ENCODE results near the gene PCDHGA1.

Gene PCDHGA1

DNA sequence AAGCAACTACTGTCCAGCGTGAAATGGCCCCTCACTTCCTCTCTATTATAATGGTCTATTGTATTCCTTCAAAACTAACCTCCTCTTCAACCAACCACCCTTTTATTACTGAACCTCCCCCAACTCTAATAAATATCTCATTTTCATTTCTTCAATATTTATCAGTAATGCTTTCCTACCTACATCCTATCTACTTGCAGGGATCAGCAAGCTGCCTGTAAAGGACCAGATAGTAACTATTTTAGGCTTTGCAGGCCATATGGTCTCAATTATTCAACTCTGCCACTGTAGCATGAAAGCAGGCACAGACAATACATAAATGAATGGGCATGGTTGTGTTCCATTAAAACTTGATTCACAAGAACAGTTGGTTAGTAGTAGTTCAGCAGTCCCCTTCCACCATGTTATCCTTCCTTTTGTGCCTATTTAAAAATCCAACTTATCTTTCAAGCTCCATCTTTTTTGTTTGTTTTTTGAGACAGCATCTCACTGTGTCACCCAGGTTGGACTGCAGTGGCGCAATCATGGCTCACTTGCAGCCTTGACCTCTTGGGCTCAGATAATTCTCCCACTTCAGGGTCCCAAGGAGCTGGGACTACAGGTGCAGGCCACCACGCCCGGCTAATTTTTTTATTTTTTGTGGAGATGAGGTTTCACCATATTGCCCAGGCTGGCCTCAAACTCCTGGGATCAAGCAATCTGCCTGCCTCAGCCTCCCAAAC lies 204.3 kb downstream of the PCDHGA1 start:
- DNase-seq (ENCODE audit: low read depth) = no peak

DNA sequence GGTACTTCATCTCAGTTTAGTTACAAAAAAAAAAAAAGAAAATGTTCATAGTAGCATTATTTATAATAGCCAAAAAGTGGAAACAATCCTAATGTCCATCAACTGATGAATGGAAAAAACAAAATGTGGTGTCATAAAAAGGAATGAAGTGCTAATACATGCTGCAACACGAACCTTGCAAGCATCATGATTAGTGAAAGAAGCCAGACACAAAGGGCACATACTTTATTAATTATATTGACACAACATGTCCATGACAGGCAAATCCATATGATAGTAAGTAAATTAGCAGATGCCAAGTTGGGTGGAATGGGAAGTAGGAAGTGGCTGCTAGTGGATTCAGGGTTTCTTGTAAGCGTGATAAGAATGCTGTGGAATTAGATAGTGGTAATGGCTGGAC lies 212.7 kb downstream of the PCDHGA1 start:
- no peak for DNase-seq (ENCODE audit: low read depth)

DNA sequence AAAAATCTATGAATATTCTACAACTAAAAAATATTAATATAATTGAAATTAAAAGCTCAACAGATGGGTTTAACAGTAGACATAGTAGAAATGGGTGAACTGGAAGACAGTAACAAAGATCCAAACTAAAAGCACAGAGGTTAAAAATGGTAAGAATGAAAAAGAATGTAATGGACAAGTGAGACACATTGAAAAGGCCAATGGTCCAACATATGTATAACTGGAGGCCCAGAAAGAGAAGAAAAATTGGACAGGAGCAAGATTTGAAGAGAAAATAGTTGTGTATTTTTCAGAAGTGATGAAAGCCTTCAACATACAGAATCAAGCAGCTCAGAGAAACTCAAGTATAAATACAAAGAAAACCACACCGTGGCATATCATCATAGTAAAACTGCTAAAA lies 217.2 kb downstream of the PCDHGA1 start:
- no peak for DNase-seq (ENCODE audit: low read depth)

DNA sequence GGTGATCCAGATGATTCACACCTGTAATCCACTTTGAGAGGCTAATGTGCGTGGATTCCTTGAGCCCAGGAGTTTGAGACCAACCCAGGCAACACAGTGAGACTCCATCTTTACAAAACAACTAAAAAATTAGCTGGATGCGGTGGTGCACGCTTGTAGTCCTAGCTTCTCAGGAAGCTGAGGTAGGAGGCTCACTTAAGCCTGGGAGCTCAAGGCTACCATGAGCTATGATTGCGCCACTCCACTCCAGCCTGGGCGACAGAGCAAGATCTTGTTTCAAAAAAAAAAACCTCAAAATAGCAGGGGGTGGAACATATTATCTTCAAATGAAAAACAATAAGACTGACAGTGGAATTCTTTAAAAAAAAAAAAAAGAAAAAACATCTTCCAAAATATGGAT lies 217.6 kb downstream of the PCDHGA1 start:
- no peak for DNase-seq (ENCODE audit: low read depth)

DNA sequence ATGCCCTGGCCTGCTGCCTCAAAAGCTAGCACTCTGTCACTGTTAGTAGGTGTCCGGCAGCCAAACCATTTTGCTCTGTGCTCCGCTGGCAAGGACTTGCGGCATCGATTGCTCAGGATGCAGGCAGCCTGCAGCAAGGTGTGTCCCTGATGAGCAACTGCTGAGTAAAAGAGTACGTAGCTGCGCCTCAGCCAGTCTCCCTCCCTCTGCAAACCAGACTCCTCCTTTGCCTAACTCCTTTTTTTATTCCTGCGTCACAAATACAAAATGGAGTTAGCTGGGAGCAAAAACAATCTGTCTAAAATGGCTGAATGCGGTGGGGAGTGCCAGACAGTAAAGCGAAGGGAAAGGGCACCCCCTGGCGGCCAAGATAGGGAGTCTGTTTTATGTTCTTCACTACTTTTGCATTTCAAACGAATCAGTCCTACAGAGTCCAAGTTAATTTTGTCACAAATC lies 227.4 kb downstream of the PCDHGA1 start:
- DNase-seq (ENCODE audit: low read depth) = peak; percentile 59

DNA sequence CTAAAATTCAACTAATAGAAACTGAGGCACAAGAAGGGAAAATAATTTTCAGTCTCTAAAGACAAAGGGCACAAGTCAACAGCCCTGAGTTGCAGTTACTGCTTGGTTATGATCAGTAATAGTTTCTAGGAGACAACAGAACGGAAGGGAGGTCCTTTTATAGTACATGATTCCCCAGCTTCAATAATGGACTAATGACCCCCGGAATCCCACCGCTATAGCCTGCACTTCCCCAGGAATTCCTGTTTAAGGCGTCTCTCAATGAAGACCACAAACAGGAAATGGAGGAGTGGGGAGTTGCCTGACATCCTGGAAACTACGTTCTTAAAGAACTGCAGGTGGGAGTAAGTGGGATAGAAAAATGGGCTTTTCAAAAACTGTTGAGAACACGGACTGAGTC lies 227.8 kb downstream of the PCDHGA1 start:
- DNase-seq (ENCODE audit: low read depth) = no peak

DNA sequence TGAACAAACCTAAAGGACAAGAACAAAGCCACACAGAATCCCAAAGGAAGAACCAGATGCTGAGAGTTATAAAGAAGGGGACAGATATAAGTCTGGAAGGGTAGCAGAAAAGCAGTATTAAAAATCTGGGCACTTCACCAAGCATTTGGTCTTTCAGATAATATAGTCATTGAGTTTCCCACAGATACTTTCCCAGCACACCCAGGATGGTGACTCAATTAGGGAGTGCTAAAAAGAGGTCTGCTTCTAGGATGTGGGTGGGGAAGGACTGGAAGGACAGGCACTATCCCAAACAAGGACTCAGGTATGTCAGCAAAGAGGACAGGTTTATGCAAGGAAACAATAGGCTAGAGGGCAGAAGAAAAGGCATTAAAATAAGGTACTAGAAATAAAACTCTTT lies 229.1 kb downstream of the PCDHGA1 start:
- DNase-seq (ENCODE audit: low read depth) = no peak

DNA sequence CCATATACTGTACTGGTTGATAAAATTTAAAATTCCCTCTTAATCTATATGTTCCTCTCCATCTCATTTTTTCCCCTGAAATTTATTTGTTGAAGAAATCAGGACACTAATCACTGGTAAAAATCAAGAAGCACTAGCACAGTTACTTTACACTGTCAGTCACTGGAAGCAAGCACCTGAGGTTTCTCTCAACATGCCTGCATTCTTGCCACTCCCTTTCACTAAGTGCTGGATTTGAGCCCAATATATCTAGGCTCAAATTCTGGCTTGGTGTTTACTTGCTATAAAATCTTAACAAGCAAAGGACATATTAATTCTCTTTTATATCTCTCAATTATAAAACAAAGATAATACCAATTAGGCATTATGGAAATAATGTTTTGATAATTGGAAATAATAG lies 229.8 kb downstream of the PCDHGA1 start:
- no peak for DNase-seq (ENCODE audit: low read depth)

DNA sequence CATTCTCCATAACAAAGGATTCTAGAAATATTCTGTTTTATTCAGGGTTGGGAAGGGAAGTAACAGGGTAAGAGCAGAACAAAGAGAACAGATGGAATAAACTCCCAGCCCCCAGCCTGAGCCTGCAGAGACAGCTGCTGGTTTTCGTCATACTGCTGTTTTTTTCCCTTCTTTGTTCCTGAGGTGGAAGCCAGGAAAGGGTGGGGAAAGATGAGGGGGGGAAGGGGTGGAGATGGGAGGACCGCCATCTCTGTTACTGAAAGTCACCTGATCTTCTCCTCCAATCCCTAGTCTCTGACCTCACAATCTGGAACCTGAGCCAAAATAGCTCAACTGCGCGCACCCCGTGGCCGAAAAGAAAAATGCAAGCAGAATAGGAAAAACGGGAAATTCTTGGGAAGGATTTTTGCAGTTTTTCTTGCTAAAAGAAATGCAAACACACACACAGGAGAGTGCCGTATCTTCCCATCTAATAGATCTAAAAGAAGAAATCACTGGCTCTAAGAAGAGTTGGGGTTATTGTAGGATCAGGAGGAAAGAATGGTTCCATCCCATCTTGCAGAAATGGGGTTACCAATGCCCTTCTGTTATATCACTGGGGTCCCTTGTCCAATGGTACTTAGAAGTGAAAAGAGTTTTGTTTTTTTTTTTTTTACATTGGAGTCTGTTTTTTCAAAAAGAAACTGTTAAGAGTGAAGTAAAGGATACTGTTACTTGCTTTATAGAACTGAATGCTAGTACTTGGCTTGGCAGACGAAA lies 230.6 kb downstream of the PCDHGA1 start:
- no peak for DNase-seq (ENCODE audit: low read depth)

Measured in stimulated activated CD8-positive, alpha-beta memory T cell treated with anti-CD3 and anti-CD28 coated beads, Interleukin-12 subunit alpha, Interleukin-12 subunit beta, amount 100 ng/mL, for 1 hour (primary cell).